Measurements from ENCODE around the gene ZFP36L2.

Gene ZFP36L2

GRCh38 chr2:43258547-43259156 lies 32.2 kb upstream of the ZFP36L2 start:
- no peak overlapping the region for H3K4me2 ChIP-seq (ENCODE audit: low read length)
- no peaks in the 10 kb centered on the region for H3K9me3 ChIP-seq (ENCODE audit: insufficient read depth, low read length)
- no peaks in the 10 kb centered on the region for H3K27me3 ChIP-seq (ENCODE audit: low read depth, low read length)
- H3K36me3 ChIP-seq (replicated peaks; ENCODE audit: low read depth, low read length): no peaks in the 10 kb centered on the region
- H3K4me1 ChIP-seq (ENCODE audit: low read length): no peaks in the 10 kb centered on the region
- no peaks in the 10 kb centered on the region for H4K20me1 ChIP-seq (ENCODE audit: insufficient read depth, low read length)
- no peaks in the 10 kb centered on the region for H3K79me2 ChIP-seq (ENCODE audit: low read length)
- H3K4me3 ChIP-seq (ENCODE audit: low read length): no peak overlapping the region
- TF ChIP-seq CTCF (IDR thresholded peaks at IDR 0.05; ENCODE audit: low read depth, low read length): no peak
- no peak for TF ChIP-seq EZH2phosphoT487 (IDR thresholded peaks at IDR 0.05; ENCODE audit: low read depth)
- H3K27ac ChIP-seq (ENCODE audit: low read length): no peak overlapping the region
- no peak overlapping the region for H3K9ac ChIP-seq (ENCODE audit: low read length)
- no peak overlapping the region for H2AFZ ChIP-seq (ENCODE audit: low read depth, low read length)

- H3K27ac ChIP-seq (ENCODE audit: low read length): no peak overlapping the region
Observed at GRCh38 chr2:43255296-43255910, 29.0 kb upstream of the ZFP36L2 start.

DNA sequence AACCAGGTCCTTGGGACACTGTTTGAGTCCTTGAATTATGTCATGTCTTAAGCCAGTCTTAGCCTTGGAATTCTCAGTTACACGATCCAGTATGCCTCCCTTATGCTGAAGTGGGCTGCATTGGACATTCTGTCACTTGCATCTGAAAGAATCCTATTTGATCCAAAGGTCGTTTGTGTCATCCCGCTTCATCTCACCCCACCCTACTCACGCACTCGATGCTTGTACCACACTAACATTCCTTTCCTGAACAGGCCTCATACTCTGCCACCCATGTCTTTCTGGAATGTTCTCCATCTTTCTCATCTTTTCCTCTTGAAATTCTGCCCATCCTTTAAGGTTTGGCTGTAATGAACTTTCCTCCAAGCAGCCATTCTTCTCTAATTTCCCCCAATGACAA lies 27.9 kb upstream of the ZFP36L2 start:
- H3K4me1 ChIP-seq (ENCODE audit: low read length): no peaks in the 10 kb centered on the region
- no peaks in the 10 kb centered on the region for H3K79me2 ChIP-seq (ENCODE audit: low read length)
- H4K20me1 ChIP-seq (ENCODE audit: insufficient read depth, low read length): no peaks in the 10 kb centered on the region
- no peak overlapping the region for H3K27ac ChIP-seq (ENCODE audit: low read length)
- TF ChIP-seq CTCF (IDR thresholded peaks at IDR 0.05; ENCODE audit: low read depth, low read length) (no peak), EZH2phosphoT487 (IDR thresholded peaks at IDR 0.05; ENCODE audit: low read depth) (no peak)
- no peaks in the 10 kb centered on the region for H3K27me3 ChIP-seq (ENCODE audit: low read depth, low read length)
- no peaks in the 10 kb centered on the region for H3K36me3 ChIP-seq (replicated peaks; ENCODE audit: low read depth, low read length)
- no peaks in the 10 kb centered on the region for H3K9me3 ChIP-seq (ENCODE audit: insufficient read depth, low read length)
- no peak overlapping the region for H3K4me3 ChIP-seq (ENCODE audit: low read length)
- no peak overlapping the region for H3K4me2 ChIP-seq (ENCODE audit: low read length)
- H2AFZ ChIP-seq (ENCODE audit: low read depth, low read length): no peak overlapping the region
- H3K9ac ChIP-seq (ENCODE audit: low read length): no peak overlapping the region

More at GRCh38 chr2:43255296-43255910, 29.0 kb upstream of the ZFP36L2 start:
- Histone ChIP-seq H3K27me3 (ENCODE audit: low read depth, low read length) (no peaks in the 10 kb centered on the region), H3K36me3 (replicated peaks; ENCODE audit: low read depth, low read length) (no peaks in the 10 kb centered on the region), H3K9me3 (ENCODE audit: insufficient read depth, low read length) (no peaks in the 10 kb centered on the region), H3K4me1 (ENCODE audit: low read length) (no peaks in the 10 kb centered on the region), H3K9ac (ENCODE audit: low read length) (no peak overlapping the region), H2AFZ (ENCODE audit: low read depth, low read length) (no peak overlapping the region), H4K20me1 (ENCODE audit: insufficient read depth, low read length) (no peaks in the 10 kb centered on the region), H3K4me3 (ENCODE audit: low read length) (no peak overlapping the region), H3K4me2 (ENCODE audit: low read length) (no peak overlapping the region), H3K79me2 (ENCODE audit: low read length) (no peaks in the 10 kb centered on the region)
- TF ChIP-seq CTCF (IDR thresholded peaks at IDR 0.05; ENCODE audit: low read depth, low read length): no peak
- no peak for TF ChIP-seq EZH2phosphoT487 (IDR thresholded peaks at IDR 0.05; ENCODE audit: low read depth)

GRCh38 chr2:43251171-43251731 lies 24.8 kb upstream of the ZFP36L2 start:
- Histone ChIP-seq H3K4me1 (ENCODE audit: low read length) (no peaks in the 10 kb centered on the region), H3K79me2 (ENCODE audit: low read length) (no peaks in the 10 kb centered on the region), H3K4me3 (ENCODE audit: low read length) (no peak overlapping the region), H3K9me3 (ENCODE audit: insufficient read depth, low read length) (no peaks in the 10 kb centered on the region), H3K27me3 (ENCODE audit: low read depth, low read length) (no peaks in the 10 kb centered on the region), H3K9ac (ENCODE audit: low read length) (no peak overlapping the region), H3K36me3 (replicated peaks; ENCODE audit: low read depth, low read length) (no peaks in the 10 kb centered on the region), H2AFZ (ENCODE audit: low read depth, low read length) (no peak overlapping the region), H3K27ac (ENCODE audit: low read length) (no peak overlapping the region), H4K20me1 (ENCODE audit: insufficient read depth, low read length) (no peaks in the 10 kb centered on the region), H3K4me2 (ENCODE audit: low read length) (no peak overlapping the region)
- TF ChIP-seq EZH2phosphoT487 (IDR thresholded peaks at IDR 0.05; ENCODE audit: low read depth): no peak
- no peak for TF ChIP-seq CTCF (IDR thresholded peaks at IDR 0.05; ENCODE audit: low read depth, low read length)

Measured in OCI-LY3 (cell line).